A673 (cell line): ENCODE measurements around the gene GRIK3. TPM values are rescaled to one million over a fixed set of nuclear protein-coding genes. Genes with fewer than 3 reads are reported as not detected.

Experiments used
- BruUV-seq: library from RNA; stranded (reverse); fragments of 400-500 nt; replicated peaks from 2 replicates; lab custom pipeline; 2021; lab: Mats Ljungman, UMichigan
- CTCF ChIA-PET: fragments of 300-600 bp; sonication (Branson Sonifier 250); formaldehyde crosslinking; loops from one replicate; lab custom pipeline; 2022; ENCODE audit warnings: antibody characterized with exemption; lab: Charles Lee
- POLR2A ChIA-PET: fragments of 300-600 bp; sonication (Branson Sonifier 250); formaldehyde crosslinking; loops from one replicate; lab custom pipeline; 2022; ENCODE audit warnings: antibody characterized with exemption; ENCODE audit not compliant: low non-redundant PET; lab: Charles Lee
- DNase-seq: peaks from one replicate; pipeline ENCODE4 v3.0.0-alpha.2; 2015; ENCODE audit warnings: low spot score
- H3K27ac ChIP-seq: fragments of 200-600 bp; sonication (generic); 2 replicates; pipeline ENCODE4 v1.5.1; 2016; ENCODE audit warnings: mixed run types, low read depth, mild to moderate bottlenecking, mixed read lengths, antibody characterized with exemption, low read length; ENCODE audit not compliant: poor library complexity, severe bottlenecking
- H3K27me3 ChIP-seq: fragments of 200-600 bp; sonication (generic); replicated peaks from 2 replicates; pipeline ENCODE4 v1.6.1; 2017; ENCODE audit warnings: mixed run types, low read depth, mild to moderate bottlenecking, mixed read lengths, antibody characterized with exemption, low read length; ENCODE audit not compliant: insufficient read depth, poor library complexity
- H3K36me3 ChIP-seq: fragments of 200-600 bp; sonication (generic); 2 replicates; pipeline ENCODE4 v1.6.1; 2016; ENCODE audit warnings: mixed run types, mild to moderate bottlenecking, mixed read lengths, antibody characterized with exemption, low read length; ENCODE audit not compliant: insufficient read depth, poor library complexity, severe bottlenecking
- H3K4me1 ChIP-seq: fragments of 200-600 bp; sonication (generic); 2 replicates; pipeline ENCODE4 v1.6.1; 2017; ENCODE audit warnings: mixed run types, mild to moderate bottlenecking, mixed read lengths, antibody characterized with exemption, low read length; ENCODE audit not compliant: insufficient read depth, poor library complexity, severe bottlenecking
- H3K4me3 ChIP-seq: fragments of 200-600 bp; sonication (generic); 2 replicates; pipeline ENCODE4 v1.5.1; 2016; ENCODE audit warnings: low read depth, mixed run types, mild to moderate bottlenecking, mixed read lengths, low read length; ENCODE audit not compliant: poor library complexity, severe bottlenecking
- H3K9me3 ChIP-seq: fragments of 200-600 bp; sonication (generic); 2 replicates; pipeline ENCODE4 v1.6.1; 2016; ENCODE audit warnings: mixed run types, low read depth, mild to moderate bottlenecking, mixed read lengths, antibody characterized with exemption, low read length; ENCODE audit not compliant: poor library complexity, severe bottlenecking
- EZH2 ChIP-seq: fragments of 200-600 bp; sonication (generic); IDR thresholded peaks from 2 replicates; pipeline ENCODE4 v1.6.1; 2017; ENCODE audit warnings: borderline replicate concordance, low read depth, mild to moderate bottlenecking, mixed read lengths, antibody characterized with exemption, low read length; ENCODE audit not compliant: poor library complexity, severe bottlenecking
- intact Hi-C: fragments of 100-400 bp; cut with micrococcal nuclease; formaldehyde crosslinking; loops from one replicate; pipeline ENCODE4 v1.10.0; 2022; ENCODE audit not compliant: unreplicated experiment
- total RNA-seq: library from RNA; stranded (reverse); gene quantifications from 2 replicates; pipeline ENCODE4 v1.2.3, GENCODE V29; 2021
- TF ChIP-seq, protein P1 (sequence below): fragments of 300-800, 200-600 bp; sonication (generic); conservative IDR thresholded peaks from 2 replicates; pipeline ENCODE4 v1.5.1; 2017; ENCODE audit warnings: low read depth, mild to moderate bottlenecking, antibody characterized with exemption, low read length, moderate library complexity, mixed read lengths

The GRIK3 gene
- total RNA-seq, 1 experiment from 2014 or later = 0.17 TPM

DNA sequence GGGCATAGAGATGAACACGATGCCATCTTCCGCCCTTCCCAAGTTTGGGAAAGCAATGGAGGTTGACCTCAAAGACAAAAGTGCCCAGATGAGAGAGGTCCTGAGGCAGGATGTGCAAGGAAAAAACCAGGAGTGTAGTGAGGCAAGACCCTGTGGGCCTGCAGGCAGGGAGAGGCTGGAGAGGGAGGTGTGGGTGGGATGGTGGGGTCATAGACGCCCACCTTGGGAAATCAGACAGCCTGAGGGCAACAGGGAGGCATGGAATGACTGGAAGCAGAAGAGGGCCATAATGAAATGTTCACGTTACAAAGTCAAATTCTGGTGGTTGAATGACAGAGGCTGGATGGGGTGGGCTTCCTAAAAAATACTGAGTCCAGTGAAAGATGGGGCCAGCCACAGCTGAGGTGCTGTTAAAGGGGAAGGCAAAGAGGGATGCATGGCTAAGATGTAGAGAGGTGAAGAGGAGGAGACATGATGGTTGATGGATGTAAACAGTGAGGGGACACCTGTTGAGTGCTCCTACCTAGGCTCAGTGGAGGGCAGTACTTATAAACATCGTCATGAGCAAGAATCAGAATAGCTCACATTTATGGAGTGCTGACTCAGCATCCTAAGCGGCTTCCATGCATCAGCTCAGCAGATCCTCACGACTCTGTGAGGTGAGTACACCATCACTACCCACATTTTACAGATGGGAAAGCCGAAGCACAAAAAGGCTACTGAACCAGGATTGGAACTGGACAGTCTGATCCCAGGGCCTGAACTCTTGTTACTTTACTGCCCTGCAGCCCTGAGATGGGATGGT, 42.0 kb downstream of the GRIK3 start:
- CTCF ChIA-PET = no interaction called here
- POLR2A ChIA-PET = no interaction called here
- no peak for DNase-seq
- BruUV-seq = no TSS peak
- intact Hi-C loops = no loop called here
- no peaks in the 10 kb centered on the region for H3K27me3 ChIP-seq
- TF ChIP-seq EZH2 = no peak
- TF ChIP-seq, protein P1, sequence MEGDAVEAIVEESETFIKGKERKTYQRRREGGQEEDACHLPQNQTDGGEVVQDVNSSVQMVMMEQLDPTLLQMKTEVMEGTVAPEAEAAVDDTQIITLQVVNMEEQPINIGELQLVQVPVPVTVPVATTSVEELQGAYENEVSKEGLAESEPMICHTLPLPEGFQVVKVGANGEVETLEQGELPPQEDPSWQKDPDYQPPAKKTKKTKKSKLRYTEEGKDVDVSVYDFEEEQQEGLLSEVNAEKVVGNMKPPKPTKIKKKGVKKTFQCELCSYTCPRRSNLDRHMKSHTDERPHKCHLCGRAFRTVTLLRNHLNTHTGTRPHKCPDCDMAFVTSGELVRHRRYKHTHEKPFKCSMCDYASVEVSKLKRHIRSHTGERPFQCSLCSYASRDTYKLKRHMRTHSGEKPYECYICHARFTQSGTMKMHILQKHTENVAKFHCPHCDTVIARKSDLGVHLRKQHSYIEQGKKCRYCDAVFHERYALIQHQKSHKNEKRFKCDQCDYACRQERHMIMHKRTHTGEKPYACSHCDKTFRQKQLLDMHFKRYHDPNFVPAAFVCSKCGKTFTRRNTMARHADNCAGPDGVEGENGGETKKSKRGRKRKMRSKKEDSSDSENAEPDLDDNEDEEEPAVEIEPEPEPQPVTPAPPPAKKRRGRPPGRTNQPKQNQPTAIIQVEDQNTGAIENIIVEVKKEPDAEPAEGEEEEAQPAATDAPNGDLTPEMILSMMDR = no peak
- no peak overlapping the region for H3K27ac ChIP-seq
- no peak overlapping the region for H3K4me3 ChIP-seq
- H3K4me1 ChIP-seq = no peaks in the 10 kb centered on the region
- no peaks in the 10 kb centered on the region for H3K9me3 ChIP-seq
- H3K36me3 ChIP-seq = no peaks in the 10 kb centered on the region

DNA sequence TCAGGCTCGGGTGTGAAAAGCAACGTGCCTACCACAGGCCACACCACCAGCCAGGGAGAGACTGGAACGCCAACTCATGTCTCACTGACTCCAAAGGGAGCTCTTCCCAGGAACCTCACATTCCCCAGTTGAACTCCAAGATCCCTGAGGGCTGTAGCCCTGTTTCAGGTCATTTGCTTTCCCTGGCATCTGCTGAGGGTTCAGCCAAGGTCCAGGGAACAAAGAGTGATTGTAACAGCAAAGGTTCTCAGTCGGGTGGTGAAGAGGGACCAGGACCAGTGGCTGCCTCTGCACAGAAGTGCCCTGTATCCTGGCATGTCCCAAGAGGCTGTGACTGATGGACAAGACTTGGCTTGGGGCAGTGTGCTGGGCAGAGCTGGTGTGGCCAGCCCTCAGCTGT, 42.8 kb downstream of the GRIK3 start:
- Histone ChIP-seq H3K27me3 (no peaks in the 10 kb centered on the region), H3K9me3 (no peaks in the 10 kb centered on the region), H3K4me1 (no peaks in the 10 kb centered on the region), H3K36me3 (no peaks in the 10 kb centered on the region), H3K4me3 (no peak overlapping the region), H3K27ac (no peak overlapping the region)
- POLR2A ChIA-PET = no interaction called here
- CTCF ChIA-PET = no interaction called here
- no peak for DNase-seq
- no TSS peak for BruUV-seq
- no peak for TF ChIP-seq EZH2
- TF ChIP-seq, protein P1 = no peak
- intact Hi-C loops = no loop called here

DNA sequence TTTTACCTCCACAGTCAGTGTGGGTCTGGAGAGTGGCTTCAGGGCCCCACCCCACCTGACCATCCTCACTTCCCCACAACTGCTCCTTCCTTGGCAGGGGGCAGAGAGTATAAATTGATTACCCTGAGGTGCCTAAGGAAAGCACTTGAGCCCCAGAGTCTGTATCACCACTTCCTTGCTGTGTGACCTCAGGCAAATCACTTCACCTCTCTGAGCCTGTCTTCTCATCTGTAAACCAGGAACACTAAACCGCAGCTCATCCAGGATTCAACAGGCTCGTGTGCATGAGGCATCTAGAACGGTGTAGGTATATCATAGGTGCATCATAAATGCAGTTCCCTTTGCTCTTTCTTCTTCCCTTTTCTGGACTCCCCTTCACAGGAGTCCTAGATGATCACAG, 43.4 kb downstream of the GRIK3 start:
- Histone ChIP-seq H3K27me3 (no peaks in the 10 kb centered on the region), H3K4me1 (no peaks in the 10 kb centered on the region), H3K4me3 (no peak overlapping the region), H3K9me3 (no peaks in the 10 kb centered on the region), H3K27ac (no peak overlapping the region), H3K36me3 (no peaks in the 10 kb centered on the region)
- no TSS peak for BruUV-seq
- ChIA-PET POLR2A (no interaction called here), CTCF (no interaction called here)
- no peak for DNase-seq
- intact Hi-C loops = no loop called here
- TF ChIP-seq, protein P1 = no peak
- TF ChIP-seq EZH2 = no peak
